Measurements from ENCODE around the gene PSMB5.

The PSMB5 gene

DNA sequence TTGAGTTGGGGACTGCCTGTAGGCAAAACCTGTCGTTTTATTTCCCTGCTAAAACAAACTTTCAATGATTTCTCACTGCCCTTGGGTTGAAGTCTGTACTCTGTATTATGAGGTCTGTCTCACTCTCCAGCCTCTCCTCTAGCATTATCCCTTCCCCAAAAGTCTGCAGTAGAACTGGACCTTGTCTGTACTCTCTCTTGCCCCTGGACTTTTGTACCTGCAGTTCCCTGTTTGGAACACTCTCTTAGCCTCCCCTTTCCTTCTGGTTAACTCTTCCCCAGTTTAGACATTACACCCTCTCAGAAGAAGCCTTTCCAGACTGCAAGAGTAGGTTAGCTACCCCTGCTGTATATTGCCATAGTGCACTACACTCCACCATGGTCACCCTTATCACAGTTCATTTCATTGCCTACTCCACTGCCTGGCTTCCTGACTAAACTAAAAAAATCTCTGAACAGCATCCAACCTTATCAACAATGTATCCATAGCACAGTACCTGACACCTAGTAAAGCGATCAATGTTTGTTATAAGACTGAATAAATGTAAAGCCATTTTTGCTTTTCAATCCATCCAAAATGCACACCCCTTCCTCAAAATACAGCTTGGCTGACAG is 48.7 kb downstream of the PSMB5 start:
- no peak for DNase-seq

GRCh38 chr14:22984959-22985658 is 49.6 kb downstream of the PSMB5 start:
- DNase-seq = no peak

DNA sequence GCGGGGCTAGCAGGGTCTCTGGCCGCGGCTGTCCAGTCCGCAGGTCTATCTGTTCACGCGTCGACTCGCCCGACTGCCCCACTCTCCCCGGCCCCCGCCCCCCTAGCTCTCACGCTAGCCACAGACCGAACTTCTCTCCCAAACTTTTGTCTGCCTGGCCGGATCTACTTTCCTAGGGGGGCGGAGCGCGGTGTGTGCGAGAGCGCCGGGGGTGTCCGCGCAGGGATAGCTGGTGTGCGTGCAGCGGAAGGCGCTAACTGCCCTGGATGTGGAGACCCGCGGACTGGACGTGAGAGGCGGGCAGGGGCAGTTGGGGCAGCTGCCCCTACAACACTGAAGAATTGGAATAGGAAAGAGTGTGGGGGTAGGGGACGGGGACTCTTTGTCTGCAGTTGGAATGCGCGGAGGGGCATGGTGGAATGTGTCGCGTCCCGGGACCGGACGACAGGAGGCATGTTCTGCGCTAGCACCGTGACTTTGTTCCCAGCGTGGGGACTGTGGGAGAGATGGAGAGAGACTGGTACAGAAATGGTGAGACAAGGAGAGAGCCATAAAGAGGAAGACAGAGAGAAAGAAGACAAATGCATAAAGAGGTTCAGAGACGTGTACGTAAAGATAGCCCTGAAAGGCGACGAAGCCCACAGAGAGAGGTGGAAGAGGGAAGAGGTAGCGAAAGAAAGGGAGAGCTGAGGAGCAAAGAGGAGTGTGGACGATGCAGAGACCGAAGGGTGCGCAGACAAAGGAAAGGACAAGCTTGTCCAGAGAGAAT is 52.0 kb downstream of the PSMB5 start, which contains the start of gene AJUBA:
TSS of gene AJUBA (minus strand) at position 75 of the 769 bp plus-strand sequence. CDS start 285 bp downstream, outside the sequence.
- peak; percentile 29 to 77 (median 53) for DNase-seq

DNA sequence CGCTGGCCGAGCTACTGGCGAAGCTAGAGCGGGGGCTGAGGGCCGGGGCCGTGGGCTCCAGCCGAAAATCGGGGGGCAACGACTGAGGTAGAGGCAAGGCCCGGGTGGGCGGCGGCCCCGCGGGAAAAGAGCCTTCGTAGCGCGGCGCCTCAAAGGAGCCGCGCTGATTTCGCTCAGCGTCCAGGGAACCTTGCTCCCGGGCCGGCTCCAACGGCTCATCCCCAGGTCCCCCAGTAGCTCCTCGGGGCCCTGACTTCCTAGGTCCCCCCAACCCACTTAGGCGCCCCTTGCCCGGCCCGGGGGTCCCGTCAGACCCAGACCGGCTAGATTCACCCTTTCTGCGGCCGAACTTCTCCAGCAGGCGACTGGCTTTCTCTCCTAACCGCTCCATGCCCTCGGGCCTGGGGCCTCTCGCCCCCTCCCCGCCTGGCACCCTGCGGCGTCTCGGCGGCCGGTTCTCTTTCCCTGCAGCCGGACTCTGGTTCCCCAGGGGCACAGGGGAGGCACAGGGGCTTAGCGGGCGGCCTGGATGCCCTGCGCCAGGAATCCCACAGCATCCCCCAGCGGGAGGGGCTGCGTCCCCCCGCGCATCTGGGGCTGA is 52.7 kb downstream of the PSMB5 start:
- no peak for DNase-seq

DNA sequence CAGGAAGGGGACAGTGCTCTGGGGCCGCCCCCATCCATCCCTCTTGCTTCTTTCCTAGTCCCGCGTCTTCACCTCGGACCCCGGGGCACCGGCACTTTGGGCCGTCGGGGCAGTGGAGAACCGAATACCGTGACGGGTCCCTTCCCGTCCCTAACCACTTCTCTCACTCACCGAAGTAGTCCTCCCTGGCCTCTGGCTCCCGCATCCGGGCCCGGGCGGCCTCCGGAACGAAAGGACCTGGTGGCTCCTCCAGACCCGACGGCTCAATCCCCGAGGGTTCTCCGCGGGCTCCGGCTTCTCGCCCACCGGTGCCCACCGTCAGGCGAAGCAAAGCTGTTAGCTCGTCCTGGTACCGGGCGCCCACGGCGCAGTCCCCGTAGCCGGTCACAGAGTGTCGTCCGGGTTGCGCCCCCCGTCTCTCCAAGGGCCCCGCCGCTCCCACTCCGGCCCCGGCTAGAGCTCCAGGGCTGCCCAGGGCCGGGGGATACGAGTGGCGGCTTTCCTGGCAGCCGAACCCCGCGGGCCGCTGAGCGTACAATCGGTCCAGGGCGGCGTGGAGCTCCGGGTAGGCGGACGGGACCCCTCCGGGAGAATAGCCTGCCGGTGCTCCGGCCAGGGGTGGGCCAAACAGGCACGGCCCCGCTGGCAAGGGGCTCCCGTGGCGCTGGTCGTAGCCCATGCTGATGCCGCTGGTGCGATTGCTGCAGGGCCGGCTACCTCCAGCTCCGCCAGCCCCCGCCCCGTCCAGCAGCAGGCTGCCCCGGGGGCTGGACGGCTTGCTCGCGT is 53.4 kb downstream of the PSMB5 start:
- DNase-seq = peak in 1 of 5 donors; percentile 12

DNA sequence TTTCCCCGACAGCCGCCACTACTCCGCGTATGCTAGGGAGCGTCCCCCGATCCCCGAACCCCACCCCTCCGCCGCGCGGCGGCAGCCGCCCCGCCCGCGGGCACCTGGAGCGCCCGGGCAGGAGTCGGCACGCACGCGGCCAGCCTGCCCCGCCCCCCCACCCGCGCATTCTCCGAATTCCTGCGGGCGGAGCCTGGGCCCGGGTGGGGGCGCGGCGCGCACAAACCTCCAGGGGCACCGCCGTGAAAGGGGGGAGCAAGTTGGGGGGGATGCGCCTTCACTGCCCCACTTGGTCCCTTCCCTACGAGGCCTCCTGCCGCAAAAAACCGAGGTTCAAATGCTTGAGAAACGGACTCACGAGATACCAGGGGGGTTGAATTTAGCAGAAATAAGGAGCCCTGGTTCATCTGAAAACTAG is 54.0 kb downstream of the PSMB5 start:
- DNase-seq = peak in 1 of 5 donors; percentile 10

- DNase-seq = no peak
Observed at GRCh38 chr14:22979748-22980392, 54.8 kb downstream of the PSMB5 start.

DNA sequence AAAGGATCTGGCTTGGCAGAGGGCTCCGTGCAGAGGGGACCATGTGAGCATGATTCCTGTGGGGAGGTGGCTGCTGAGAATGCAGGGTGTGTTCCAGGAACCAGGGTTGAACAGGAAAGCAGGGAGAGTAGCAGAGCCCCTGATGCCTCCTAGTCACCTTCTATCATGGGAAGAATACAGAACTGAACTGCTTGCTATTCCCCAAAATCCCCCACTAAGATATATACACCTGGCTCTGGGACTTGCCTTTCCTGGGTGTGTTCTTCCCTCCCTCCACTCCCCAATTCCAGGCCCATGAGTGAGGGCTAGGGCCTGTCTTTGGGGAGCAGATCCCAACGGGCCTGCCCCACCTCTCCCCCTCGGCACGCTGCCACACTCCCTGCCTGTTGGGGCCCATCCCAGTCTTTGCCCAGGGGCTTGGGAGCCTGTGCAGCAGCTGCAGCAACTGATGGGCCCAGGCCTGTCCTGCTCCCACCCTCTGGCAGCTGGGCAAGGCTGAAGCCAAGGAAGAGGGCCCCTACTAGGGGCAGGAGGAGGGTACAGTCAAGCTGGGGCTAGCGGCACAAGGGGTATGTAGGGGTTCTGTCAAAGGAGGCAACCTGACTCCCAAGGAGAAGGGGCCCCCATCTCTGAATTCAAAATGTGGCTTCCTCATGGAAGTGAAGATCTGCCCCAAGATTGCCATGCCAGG is 55.6 kb downstream of the PSMB5 start:
- DNase-seq = no peak

DNA sequence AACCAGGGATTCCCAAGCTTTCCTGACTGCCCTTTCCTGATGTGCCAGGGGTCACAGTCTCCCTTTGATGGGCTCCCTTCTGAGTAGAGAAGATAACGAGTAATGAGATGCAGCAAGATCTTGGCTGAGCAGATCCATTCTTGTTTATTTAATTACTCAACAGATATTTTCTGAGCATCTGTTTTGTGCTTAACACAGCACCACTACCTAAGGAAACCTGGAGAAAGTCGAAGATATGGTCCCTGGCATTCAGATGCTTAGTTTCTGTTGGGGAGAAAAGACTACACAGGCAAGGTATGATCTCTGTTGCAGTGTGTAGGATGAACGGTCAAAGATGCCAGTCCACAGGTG is 56.2 kb downstream of the PSMB5 start:
- DNase-seq = no peak

DNA sequence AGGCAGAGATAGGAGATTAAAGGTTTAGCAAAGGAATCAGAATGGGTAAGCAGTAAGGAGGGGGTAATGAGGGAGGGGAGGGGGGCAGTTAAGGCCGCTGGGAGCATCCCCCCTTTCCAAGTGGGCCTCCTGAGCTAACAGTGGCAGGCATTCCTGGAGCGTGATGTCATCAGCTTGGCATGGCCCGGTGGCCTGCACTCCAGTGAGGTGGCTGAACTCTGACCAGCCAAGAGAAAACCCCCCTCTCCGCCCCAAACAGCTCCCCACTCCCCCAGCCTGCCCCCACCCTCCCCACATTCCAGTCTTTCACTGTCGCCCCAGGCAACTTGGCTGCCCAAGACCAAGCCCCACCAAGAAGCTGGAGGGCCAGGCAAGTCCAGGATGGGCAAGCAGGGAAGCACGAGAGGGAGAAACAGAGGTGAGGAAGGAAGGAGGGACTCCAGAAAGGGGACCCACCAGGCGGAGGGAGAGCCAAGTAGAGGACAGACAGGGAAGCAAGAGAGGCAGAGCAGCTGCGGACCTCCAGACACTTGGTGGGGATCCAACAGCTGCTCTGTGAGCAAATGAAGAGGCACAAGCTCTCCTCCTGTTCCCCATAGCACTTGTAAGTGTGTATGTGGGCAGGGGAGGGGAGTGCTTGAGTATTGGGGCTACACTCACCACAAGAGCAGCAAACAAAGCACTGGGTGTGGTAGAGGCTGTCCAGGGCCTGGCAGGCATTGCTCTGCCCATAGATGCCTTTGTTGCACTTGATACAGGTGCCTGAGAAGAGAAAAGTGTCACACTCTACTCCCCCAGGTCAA is 56.8 kb downstream of the PSMB5 start:
- DNase-seq = no peak

DNA sequence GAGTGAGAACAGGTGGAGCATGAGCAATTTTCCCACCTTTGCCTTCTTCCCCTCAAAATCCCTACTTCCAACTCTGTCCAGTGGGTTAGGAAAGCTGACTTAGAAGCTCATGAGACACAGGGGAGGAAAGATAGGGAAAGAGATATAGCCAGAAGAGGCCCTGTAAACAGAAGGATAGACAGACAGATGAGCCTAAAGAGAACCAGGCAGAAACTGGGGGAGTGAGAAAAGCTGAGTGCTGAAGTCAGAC is 57.3 kb downstream of the PSMB5 start:
- no peak for DNase-seq

DNA sequence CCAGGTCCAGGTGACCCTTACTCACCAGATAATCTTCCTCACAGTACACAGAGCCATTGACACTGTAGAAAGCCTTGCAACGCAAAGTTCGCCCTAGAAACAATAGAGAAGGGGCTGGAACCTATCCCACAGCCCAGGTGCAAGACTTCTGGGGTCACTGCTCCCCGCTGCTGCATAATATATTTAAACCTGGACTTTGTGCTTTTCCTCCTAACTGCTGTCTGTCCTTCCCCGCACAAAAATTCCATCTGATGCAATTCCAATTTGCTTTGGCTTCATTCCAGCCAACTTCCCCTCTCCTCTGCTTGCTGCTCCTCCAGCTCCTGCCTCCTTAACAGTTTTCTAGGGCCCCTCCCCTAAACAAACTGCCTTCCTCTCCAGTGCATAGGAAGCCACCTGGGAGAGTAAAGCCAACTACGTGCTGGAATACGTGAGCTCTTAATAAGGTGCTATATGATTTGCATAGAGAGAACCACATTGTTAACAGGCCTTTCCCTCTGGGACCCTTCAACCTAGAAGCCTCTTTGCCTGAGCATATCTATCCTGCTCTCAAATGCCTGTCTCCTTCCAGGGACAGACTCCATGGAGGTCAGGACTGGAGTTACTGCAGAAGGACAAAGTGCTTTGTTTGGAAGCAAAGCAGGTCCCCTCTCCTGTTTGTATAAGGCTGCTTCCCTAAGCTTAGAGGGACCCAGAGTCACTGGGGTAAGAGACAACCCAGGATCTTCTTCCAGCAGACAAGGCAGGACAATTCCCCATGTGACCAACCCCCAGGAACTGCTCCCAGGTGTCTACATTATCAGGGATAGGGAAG is 57.9 kb downstream of the PSMB5 start:
- DNase-seq = no peak

All from T-helper 1 cell (primary cell).